Mesenchymal stem cell (in vitro differentiated cells and primary cell): ENCODE measurements around the gene DYNC1I1.
A peak's percentile ranks its signal among the peaks of the same experiment; 100 is the strongest.

Experiments used
- DNase-seq: peaks from one replicate; pipeline ENCODE4 v3.0.0-alpha.2; 2013
- H2AFZ ChIP-seq: one replicate; pipeline ENCODE4 v1.6.1; 2013; ENCODE audit warnings: low read depth, mild to moderate bottlenecking, control low read depth, inconsistent platforms, low read length, moderate library complexity
- H2AK5ac ChIP-seq: 2 replicates; pipeline ENCODE4 v1.6.1; 2013; ENCODE audit warnings: low read length, moderate library complexity, mild to moderate bottlenecking, inconsistent platforms; ENCODE audit not compliant: severe bottlenecking
- H2BK120ac ChIP-seq: one replicate; pipeline ENCODE4 v1.6.1; 2013; ENCODE audit warnings: low read depth, mild to moderate bottlenecking, inconsistent platforms, low read length, moderate library complexity
- H2BK12ac ChIP-seq, 2 experiments: one replicate each; pipeline ENCODE4 v1.6.1; 2013; ENCODE audit warnings: inconsistent platforms in 2 of 2, low read length in 2 of 2, mild to moderate bottlenecking in 2 of 2, moderate library complexity in 2 of 2, control low read depth in 1 of 2
- H2BK15ac ChIP-seq: one replicate; pipeline ENCODE4 v1.6.1; 2013; ENCODE audit warnings: mild to moderate bottlenecking, low read depth, inconsistent platforms; ENCODE audit not compliant: poor library complexity, severe bottlenecking
- H2BK5ac ChIP-seq: 2 replicates; pipeline ENCODE4 v1.6.1; 2013; ENCODE audit warnings: low read depth, mild to moderate bottlenecking, low read length, control low read depth, inconsistent platforms; ENCODE audit not compliant: poor library complexity, severe bottlenecking
- H3K14ac ChIP-seq, 2 experiments: one replicate each; pipeline ENCODE4 v1.6.1; 2013; ENCODE audit warnings: inconsistent platforms in 2 of 2, low read length in 2 of 2, control low read depth in 1 of 2, mild to moderate bottlenecking in 1 of 2, moderate library complexity in 1 of 2
- H3K18ac ChIP-seq, 2 experiments: one replicate each; pipeline ENCODE4 v1.6.1; 2013; ENCODE audit warnings: inconsistent platforms in 2 of 2, low read length in 2 of 2, control low read depth in 1 of 2, low read depth in 1 of 2, mild to moderate bottlenecking in 1 of 2
- H3K23ac ChIP-seq, 2 experiments: one replicate each; pipeline ENCODE4 v1.6.1; 2013; ENCODE audit warnings: inconsistent platforms in 2 of 2, low read length in 2 of 2, mild to moderate bottlenecking in 2 of 2, moderate library complexity in 2 of 2, control low read depth in 1 of 2
- H3K27ac ChIP-seq: 2 replicates; pipeline ENCODE4 v1.5.1; 2013; ENCODE audit warnings: mild to moderate bottlenecking, moderate library complexity, low read length, control low read depth, inconsistent platforms; ENCODE audit not compliant: poor library complexity, severe bottlenecking
- H3K27me3 ChIP-seq, 2 experiments: 2 replicates each; pipeline versions ENCODE4 v1.6.1 to v1.7.0; 2013; ENCODE audit warnings: low read length in 2 of 2, mild to moderate bottlenecking in 2 of 2, moderate library complexity in 2 of 2, control low read depth in 1 of 2, inconsistent platforms in 1 of 2; ENCODE audit not compliant: control insufficient read depth in 1 of 2, insufficient read depth in 1 of 2
- H3K36me3 ChIP-seq, 2 experiments: 2 replicates each; pipeline versions ENCODE4 v1.6.1 to v1.7.0; 2013; ENCODE audit warnings: low read length in 2 of 2, control low read depth in 1 of 2, inconsistent platforms in 1 of 2, low read depth in 1 of 2, mild to moderate bottlenecking in 1 of 2; ENCODE audit not compliant: insufficient read depth in 2 of 2, control insufficient read depth in 1 of 2
- H3K4ac ChIP-seq, 2 experiments: one replicate each; pipeline ENCODE4 v1.6.1; 2013; ENCODE audit warnings: inconsistent platforms in 2 of 2, low read length in 2 of 2, mild to moderate bottlenecking in 2 of 2, moderate library complexity in 2 of 2, control low read depth in 1 of 2, low read depth in 1 of 2
- H3K4me1 ChIP-seq: 2 replicates; pipeline ENCODE4 v1.6.1; 2013; ENCODE audit warnings: low read depth, low read length, control low read depth; ENCODE audit not compliant: control insufficient read depth, insufficient read depth
- H3K4me2 ChIP-seq: 2 replicates; pipeline ENCODE4 v1.6.1; 2013; ENCODE audit warnings: low read length, mild to moderate bottlenecking, inconsistent platforms; ENCODE audit not compliant: poor library complexity, severe bottlenecking
- H3K4me3 ChIP-seq, 2 experiments: 2 replicates each; pipeline versions ENCODE4 v1.5.1 to v1.7.0; 2013; ENCODE audit warnings: low read length in 2 of 2, mild to moderate bottlenecking in 2 of 2, control low read depth in 1 of 2, low read depth in 1 of 2; ENCODE audit not compliant: insufficient read depth in 1 of 2
- H3K79me1 ChIP-seq: replicated peaks from 2 replicates; pipeline ENCODE4 v1.6.1; 2013; ENCODE audit warnings: mild to moderate bottlenecking, control low read depth, low read length, inconsistent platforms; ENCODE audit not compliant: poor library complexity, severe bottlenecking
- H3K9ac ChIP-seq: 2 replicates; pipeline ENCODE4 v1.7.0; 2013; ENCODE audit warnings: mild to moderate bottlenecking, low read length, moderate library complexity
- H3K9me3 ChIP-seq: 2 replicates; pipeline ENCODE4 v1.7.0; 2013; ENCODE audit warnings: mild to moderate bottlenecking, low read length; ENCODE audit not compliant: control insufficient read depth
- H4K8ac ChIP-seq: one replicate; pipeline ENCODE4 v1.6.1; 2013; ENCODE audit warnings: inconsistent platforms, mild to moderate bottlenecking, low read length, moderate library complexity
- H4K91ac ChIP-seq: one replicate; pipeline ENCODE4 v1.6.1; 2013; ENCODE audit warnings: mild to moderate bottlenecking, low read length, inconsistent platforms
- WGBS: methylation state at CpG from one replicate; pipeline ENCODE4 v1.1.7; 2013; ENCODE audit warnings: mixed read lengths; 5-methylcytosine and 5-hydroxymethylcytosine counted together

DYNC1I1 gene

DNA sequence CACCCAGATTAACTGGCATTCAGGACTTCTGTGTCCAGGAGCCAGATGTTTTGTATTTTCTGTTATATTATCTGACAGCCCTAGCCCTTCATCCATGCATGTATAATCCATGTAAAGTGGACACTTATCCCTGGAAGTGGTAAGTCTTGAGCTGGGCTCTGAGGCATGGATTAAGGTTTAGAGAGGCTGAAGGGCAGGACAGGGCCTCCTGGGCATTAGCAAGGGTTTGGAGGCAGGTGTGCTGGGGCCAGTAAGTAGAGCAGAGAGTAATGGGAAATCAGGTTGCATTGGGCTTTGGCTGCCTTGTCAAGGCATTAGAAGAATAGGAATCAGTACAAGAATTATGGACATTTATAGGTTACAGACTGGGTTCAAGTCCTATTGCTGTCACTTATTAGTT is 138.0 kb downstream of the DYNC1I1 start:
- Histone ChIP-seq H2BK12ac (no peak overlapping the region), H2AFZ (no peak overlapping the region), H3K9ac (no peak overlapping the region), H3K4me3 (no peak overlapping the region), H3K27me3 (peaks cover 0 to 20% of the 10 kb centered on the region in 2 experiments), H2AK5ac (no peak overlapping the region), H3K27ac (no peak overlapping the region), H3K36me3 (no peaks in the 10 kb centered on the region), H2BK15ac (no peak overlapping the region), H4K8ac (no peak overlapping the region), H3K23ac (no peak overlapping the region), H4K91ac (no peak overlapping the region), H3K79me1 (no peaks in the 10 kb centered on the region), H3K9me3 (no peaks in the 10 kb centered on the region), H3K4me1 (no peaks in the 10 kb centered on the region), H2BK120ac (no peak overlapping the region), H3K14ac (no peak overlapping the region), H3K4ac (no peak overlapping the region), H3K18ac (no peak overlapping the region), H3K4me2 (no peak overlapping the region), H2BK5ac (no peak overlapping the region)
- no peak for DNase-seq

DNA sequence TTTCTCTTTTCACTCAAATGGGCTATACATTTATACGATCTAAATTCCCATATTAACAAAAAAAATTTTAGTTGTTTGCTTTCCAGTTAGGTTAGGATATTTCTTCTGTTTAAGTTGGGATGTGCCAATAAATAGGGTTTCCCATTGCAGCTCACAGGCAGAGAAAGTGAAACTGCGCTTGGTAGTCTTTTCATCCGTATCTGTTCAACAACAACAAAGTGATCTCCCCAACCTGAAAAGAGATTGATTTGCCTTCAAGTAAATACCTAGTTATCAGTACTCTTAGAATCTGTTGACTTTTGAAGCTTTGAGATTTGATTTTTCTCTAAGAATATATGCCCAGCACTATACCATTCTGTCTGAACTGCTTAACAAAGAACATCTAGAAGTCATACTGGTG is 143.4 kb downstream of the DYNC1I1 start:
- Histone ChIP-seq H2BK5ac (no peak overlapping the region), H2BK120ac (no peak overlapping the region), H3K4me3 (peak overlapping the region in 1 of 2 experiments; percentile 65), H3K4ac (no peak overlapping the region), H3K79me1 (no peaks in the 10 kb centered on the region), H3K4me1 (no peaks in the 10 kb centered on the region), H3K27me3 (peaks cover 0 to 29% of the 10 kb centered on the region in 2 experiments), H4K8ac (no peak overlapping the region), H2BK12ac (no peak overlapping the region), H3K9me3 (no peaks in the 10 kb centered on the region), H2AFZ (no peak overlapping the region), H3K18ac (no peak overlapping the region), H3K27ac (no peak overlapping the region), H2AK5ac (no peak overlapping the region), H3K14ac (no peak overlapping the region), H3K4me2 (no peak overlapping the region), H4K91ac (no peak overlapping the region), H3K23ac (no peak overlapping the region), H3K9ac (peak overlapping the region; percentile 70), H2BK15ac (no peak overlapping the region), H3K36me3 (no peaks in the 10 kb centered on the region)
- no CpG with 5 or more reads among the region's 3 CpGs for WGBS
- no peak for DNase-seq

- Histone ChIP-seq H3K4me3 (peak overlapping the region in 1 of 2 experiments; percentile 65), H2BK5ac (no peak overlapping the region), H3K36me3 (no peaks in the 10 kb centered on the region), H2BK15ac (no peak overlapping the region), H3K4ac (no peak overlapping the region), H3K79me1 (no peaks in the 10 kb centered on the region), H2AK5ac (no peak overlapping the region), H2BK12ac (no peak overlapping the region), H3K9me3 (no peaks in the 10 kb centered on the region), H3K27ac (no peak overlapping the region), H2AFZ (no peak overlapping the region), H3K4me1 (no peaks in the 10 kb centered on the region), H3K9ac (peak overlapping the region; percentile 70), H4K91ac (no peak overlapping the region), H3K18ac (no peak overlapping the region), H3K14ac (no peak overlapping the region), H3K27me3 (peaks cover 0 to 22% of the 10 kb centered on the region in 2 experiments), H3K23ac (no peak overlapping the region), H4K8ac (no peak overlapping the region), H3K4me2 (no peak overlapping the region), H2BK120ac (no peak overlapping the region)
- DNase-seq, result peak; percentile 67
- 39% methylated on average over 15 of the region's 19 CpGs for WGBS
Measured at GRCh38 chr7:95916573-95917297, 144.4 kb downstream of the DYNC1I1 start.

DNA sequence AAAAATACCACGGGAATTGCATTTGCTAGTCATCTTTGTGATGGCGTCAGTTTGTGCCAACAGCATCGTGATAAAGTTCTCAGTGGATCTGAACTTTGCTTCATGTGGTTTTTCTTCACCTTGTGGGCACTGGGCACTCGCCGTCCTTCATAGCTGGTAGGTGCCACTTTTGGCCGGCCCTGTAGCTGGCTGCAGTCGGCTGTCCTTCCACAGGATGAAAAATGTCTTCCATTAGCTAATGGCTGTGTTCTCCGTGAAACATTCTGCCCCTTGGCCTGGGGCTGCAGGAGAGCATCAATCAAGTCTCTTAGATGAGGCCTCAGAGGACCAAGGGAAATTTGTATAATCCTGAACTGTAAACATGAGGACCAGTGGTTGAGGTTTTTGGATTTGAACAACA is 145.3 kb downstream of the DYNC1I1 start:
- H3K4me2 ChIP-seq, result no peak overlapping the region
- no peak for DNase-seq
- H2BK5ac ChIP-seq, result no peak overlapping the region
- H4K8ac ChIP-seq, result no peak overlapping the region
- H3K4me3 ChIP-seq, result no peak overlapping the region
- H2BK12ac ChIP-seq, result no peak overlapping the region
- H3K14ac ChIP-seq, result no peak overlapping the region
- H3K9me3 ChIP-seq, result no peaks in the 10 kb centered on the region
- no peak overlapping the region for H3K18ac ChIP-seq
- no peak overlapping the region for H2AK5ac ChIP-seq
- H3K27me3 ChIP-seq, result peaks cover 0 to 18% of the 10 kb centered on the region in 2 experiments
- no peak overlapping the region for H3K23ac ChIP-seq
- H4K91ac ChIP-seq, result no peak overlapping the region
- WGBS, result 78% methylated on average over 8 of the region's 8 CpGs
- no peaks in the 10 kb centered on the region for H3K79me1 ChIP-seq
- H2BK15ac ChIP-seq, result no peak overlapping the region
- H3K27ac ChIP-seq, result no peak overlapping the region
- no peak overlapping the region for H3K9ac ChIP-seq
- no peaks in the 10 kb centered on the region for H3K36me3 ChIP-seq
- H3K4me1 ChIP-seq, result no peaks in the 10 kb centered on the region
- H2AFZ ChIP-seq, result no peak overlapping the region
- H3K4ac ChIP-seq, result no peak overlapping the region
- H2BK120ac ChIP-seq, result no peak overlapping the region
